B cell (primary cell): ENCODE data around the gene P2RX6.

ENCODE experiments used
- CTCF ChIP-seq: fragments of 200-600 bp; IDR thresholded peaks from one replicate; pipeline ENCODE4 v1.8.0; 2022; ENCODE audit warnings: antibody characterized with exemption, mild to moderate bottlenecking
- EZH2 ChIP-seq: IDR thresholded peaks from 2 replicates; pipeline ENCODE4 v1.6.1; 2012; ENCODE audit warnings: borderline replicate concordance, low read depth, mild to moderate bottlenecking, moderate library complexity, low read length; ENCODE audit not compliant: insufficient read depth, poor library complexity, severe bottlenecking

GRCh38 chr22:21051145-21051830 lies 36.3 kb downstream of the P2RX6 start:
- no peak for TF ChIP-seq CTCF
- TF ChIP-seq EZH2, result no peak
